Measurements from ENCODE around the gene CCDC106.
A peak's percentile ranks its signal among the peaks of the same experiment; 100 is the strongest.

CCDC106 gene

GRCh38 chr19:55605637-55606470, 42.2 kb upstream of the CCDC106 start, which contains the start of gene ZNF865 (continued):
- TF ChIP-seq TSHZ1 (tag by site-specific recombination; IDR thresholded peaks at IDR 0.05; ENCODE audit: borderline replicate concordance): no peak
- 0 out of 2 replicates have a peak, but pooled peaks have one; percentile 18 for TF ChIP-seq ZBTB8A (tag by site-specific recombination; IDR thresholded peaks at IDR 0.05)
- 0 out of 2 replicates have a peak, but pooled peaks have one; percentile 3 for TF ChIP-seq YY2 (tag by site-specific recombination; IDR thresholded peaks at IDR 0.05)
- TF ChIP-seq GLIS2 (tag by site-specific recombination; IDR thresholded peaks at IDR 0.05): peak; percentile 65
- no peak; the same call in 1 of the 2 replicates for TF ChIP-seq ZNF76 (tag by site-specific recombination; IDR thresholded peaks at IDR 0.05; ENCODE audit: borderline replicate concordance, low read depth)
- no peak for TF ChIP-seq TCF7L2 (IDR thresholded peaks at IDR 0.05; ENCODE audit: borderline replicate concordance, low read depth, low read length)
- no peak for TF ChIP-seq ZNF174 (tag by site-specific recombination; IDR thresholded peaks at IDR 0.05)
- no peak for TF ChIP-seq GLI2 (tag by site-specific recombination; IDR thresholded peaks at IDR 0.05; ENCODE audit: borderline replicate concordance, low read depth)
- TF ChIP-seq ZNF777 (tag by site-specific recombination; IDR thresholded peaks at IDR 0.05; ENCODE audit: borderline replicate concordance): no peak
- peak; percentile 36; the same call in 1 of the 2 replicates for TF ChIP-seq ZNF639 (tag by site-specific recombination; IDR thresholded peaks at IDR 0.05)
- TF ChIP-seq, protein P1, sequence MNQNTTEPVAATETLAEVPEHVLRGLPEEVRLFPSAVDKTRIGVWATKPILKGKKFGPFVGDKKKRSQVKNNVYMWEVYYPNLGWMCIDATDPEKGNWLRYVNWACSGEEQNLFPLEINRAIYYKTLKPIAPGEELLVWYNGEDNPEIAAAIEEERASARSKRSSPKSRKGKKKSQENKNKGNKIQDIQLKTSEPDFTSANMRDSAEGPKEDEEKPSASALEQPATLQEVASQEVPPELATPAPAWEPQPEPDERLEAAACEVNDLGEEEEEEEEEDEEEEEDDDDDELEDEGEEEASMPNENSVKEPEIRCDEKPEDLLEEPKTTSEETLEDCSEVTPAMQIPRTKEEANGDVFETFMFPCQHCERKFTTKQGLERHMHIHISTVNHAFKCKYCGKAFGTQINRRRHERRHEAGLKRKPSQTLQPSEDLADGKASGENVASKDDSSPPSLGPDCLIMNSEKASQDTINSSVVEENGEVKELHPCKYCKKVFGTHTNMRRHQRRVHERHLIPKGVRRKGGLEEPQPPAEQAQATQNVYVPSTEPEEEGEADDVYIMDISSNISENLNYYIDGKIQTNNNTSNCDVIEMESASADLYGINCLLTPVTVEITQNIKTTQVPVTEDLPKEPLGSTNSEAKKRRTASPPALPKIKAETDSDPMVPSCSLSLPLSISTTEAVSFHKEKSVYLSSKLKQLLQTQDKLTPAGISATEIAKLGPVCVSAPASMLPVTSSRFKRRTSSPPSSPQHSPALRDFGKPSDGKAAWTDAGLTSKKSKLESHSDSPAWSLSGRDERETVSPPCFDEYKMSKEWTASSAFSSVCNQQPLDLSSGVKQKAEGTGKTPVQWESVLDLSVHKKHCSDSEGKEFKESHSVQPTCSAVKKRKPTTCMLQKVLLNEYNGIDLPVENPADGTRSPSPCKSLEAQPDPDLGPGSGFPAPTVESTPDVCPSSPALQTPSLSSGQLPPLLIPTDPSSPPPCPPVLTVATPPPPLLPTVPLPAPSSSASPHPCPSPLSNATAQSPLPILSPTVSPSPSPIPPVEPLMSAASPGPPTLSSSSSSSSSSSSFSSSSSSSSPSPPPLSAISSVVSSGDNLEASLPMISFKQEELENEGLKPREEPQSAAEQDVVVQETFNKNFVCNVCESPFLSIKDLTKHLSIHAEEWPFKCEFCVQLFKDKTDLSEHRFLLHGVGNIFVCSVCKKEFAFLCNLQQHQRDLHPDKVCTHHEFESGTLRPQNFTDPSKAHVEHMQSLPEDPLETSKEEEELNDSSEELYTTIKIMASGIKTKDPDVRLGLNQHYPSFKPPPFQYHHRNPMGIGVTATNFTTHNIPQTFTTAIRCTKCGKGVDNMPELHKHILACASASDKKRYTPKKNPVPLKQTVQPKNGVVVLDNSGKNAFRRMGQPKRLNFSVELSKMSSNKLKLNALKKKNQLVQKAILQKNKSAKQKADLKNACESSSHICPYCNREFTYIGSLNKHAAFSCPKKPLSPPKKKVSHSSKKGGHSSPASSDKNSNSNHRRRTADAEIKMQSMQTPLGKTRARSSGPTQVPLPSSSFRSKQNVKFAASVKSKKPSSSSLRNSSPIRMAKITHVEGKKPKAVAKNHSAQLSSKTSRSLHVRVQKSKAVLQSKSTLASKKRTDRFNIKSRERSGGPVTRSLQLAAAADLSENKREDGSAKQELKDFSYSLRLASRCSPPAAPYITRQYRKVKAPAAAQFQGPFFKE (tag by site-specific recombination; IDR thresholded peaks at IDR 0.05; ENCODE audit: borderline replicate concordance): no peak
- TF ChIP-seq IKZF3 (tag by site-specific recombination; IDR thresholded peaks at IDR 0.05): peak; percentile 50; the same call in 1 of the 2 replicates
- no peak for TF ChIP-seq ZNF37A (tag by site-specific recombination; IDR thresholded peaks at IDR 0.05)
- TF ChIP-seq ZXDB (tag by site-specific recombination; IDR thresholded peaks at IDR 0.05): 0 out of 2 replicates have a peak, but pooled peaks have one; percentile 52
- no peak for TF ChIP-seq ZNF658 (tag by site-specific recombination; IDR thresholded peaks at IDR 0.05)
- TF ChIP-seq ZNF335 (tag by site-specific recombination; conservative IDR thresholded peaks at IDR 0.05): no peak
- no peak for TF ChIP-seq ZNF214 (tag by site-specific recombination; IDR thresholded peaks at IDR 0.05; ENCODE audit: borderline replicate concordance)
- TF ChIP-seq ZBTB11 (tag by site-specific recombination; conservative IDR thresholded peaks at IDR 0.05; ENCODE audit: low read depth): peak; percentile 67
- TF ChIP-seq ZNF24 (tag by site-specific recombination; IDR thresholded peaks at IDR 0.05): peak; percentile 54; the same call in 1 of the 2 replicates
- no peak for TF ChIP-seq ZNF350 (tag by site-specific recombination; IDR thresholded peaks at IDR 0.05)
- no peak for TF ChIP-seq ZNF488 (tag by site-specific recombination; IDR thresholded peaks at IDR 0.05)
- no peak; the same call in 1 of the 2 replicates for TF ChIP-seq KLF9 (tag by site-specific recombination; IDR thresholded peaks at IDR 0.05; ENCODE audit: low read depth)
- no peak for TF ChIP-seq ZNF558 (tag by site-specific recombination; IDR thresholded peaks at IDR 0.05)
